Loucy (cell line): Measurements from ENCODE around the gene CALCB.

Experiments
- H2AFZ ChIP-seq: fragments of 200-600 bp; sonication (generic); 2 replicates; pipeline ENCODE4 v1.6.0; 2016; ENCODE audit warnings: antibody characterized with exemption, mild to moderate bottlenecking, low read length, moderate library complexity
- H3F3A ChIP-seq: fragments of 200-600 bp; 2 replicates; pipeline ENCODE4 v1.6.0; 2016; ENCODE audit warnings: antibody characterized with exemption, low read depth, mild to moderate bottlenecking
- H3K27me3 ChIP-seq: fragments of 200-600 bp; sonication (generic); 2 replicates; pipeline ENCODE4 v1.6.1; 2014; ENCODE audit warnings: low read length, mild to moderate bottlenecking; ENCODE audit not compliant: insufficient read depth, poor library complexity, severe bottlenecking
- H3K36me3 ChIP-seq: fragments of 200-600 bp; sonication (generic); 2 replicates; pipeline ENCODE4 v1.6.1; 2016; ENCODE audit warnings: low read length; ENCODE audit not compliant: insufficient read depth
- H3K4me1 ChIP-seq: fragments of 200-600 bp; sonication (generic); 2 replicates; pipeline ENCODE4 v1.5.1; 2014; ENCODE audit warnings: low read length, mild to moderate bottlenecking; ENCODE audit not compliant: insufficient read depth, poor library complexity, severe bottlenecking
- H3K4me2 ChIP-seq: fragments of 200-600 bp; sonication (generic); 2 replicates; pipeline ENCODE4 v1.6.0; 2014; ENCODE audit warnings: antibody characterized with exemption, low read length, low read depth, mild to moderate bottlenecking; ENCODE audit not compliant: poor library complexity, severe bottlenecking
- H3K4me3 ChIP-seq: fragments of 200-600 bp; sonication (generic); 2 replicates; pipeline ENCODE4 v1.5.1; 2014; ENCODE audit warnings: low read length, mild to moderate bottlenecking, mixed read lengths; ENCODE audit not compliant: poor library complexity, severe bottlenecking
- H3K79me2 ChIP-seq: fragments of 200-600 bp; sonication (generic); 2 replicates; pipeline ENCODE4 v1.6.1; 2014; ENCODE audit warnings: low read length; ENCODE audit not compliant: insufficient read depth
- H3K9ac ChIP-seq: fragments of 200-600 bp; sonication (generic); 2 replicates; pipeline ENCODE4 v1.6.0; 2014; ENCODE audit warnings: mild to moderate bottlenecking, low read depth, low read length, moderate library complexity; ENCODE audit not compliant: poor library complexity, severe bottlenecking
- H3K9me2 ChIP-seq: fragments of 200-600 bp; sonication (generic); replicated peaks from 2 replicates; pipeline ENCODE4 v1.6.1; 2016; ENCODE audit warnings: low read depth, low read length, mixed read lengths
- H3K9me3 ChIP-seq: fragments of 200-600 bp; sonication (generic); 2 replicates; pipeline ENCODE4 v1.6.1; 2014; ENCODE audit warnings: mild to moderate bottlenecking, antibody characterized with exemption, low read length, low read depth; ENCODE audit not compliant: insufficient read depth
- H4K20me1 ChIP-seq: fragments of 200-600 bp; sonication (generic); 2 replicates; pipeline ENCODE4 v1.6.0; 2014; ENCODE audit warnings: antibody characterized with exemption, low read length, mild to moderate bottlenecking; ENCODE audit not compliant: insufficient read depth, poor library complexity, severe bottlenecking
- EZH2phosphoT487 ChIP-seq: fragments of 200-600 bp; IDR thresholded peaks from 2 replicates; pipeline ENCODE4 v1.6.1; 2018; ENCODE audit warnings: antibody characterized with exemption, mild to moderate bottlenecking, moderate library complexity, borderline replicate concordance
- TF ChIP-seq, protein P1 (sequence below): fragments of 200-600 bp; sonication (generic); conservative IDR thresholded peaks from 2 replicates; pipeline ENCODE4 v1.5.1; 2014; ENCODE audit warnings: mild to moderate bottlenecking, antibody characterized with exemption, low read length

Gene CALCB

DNA sequence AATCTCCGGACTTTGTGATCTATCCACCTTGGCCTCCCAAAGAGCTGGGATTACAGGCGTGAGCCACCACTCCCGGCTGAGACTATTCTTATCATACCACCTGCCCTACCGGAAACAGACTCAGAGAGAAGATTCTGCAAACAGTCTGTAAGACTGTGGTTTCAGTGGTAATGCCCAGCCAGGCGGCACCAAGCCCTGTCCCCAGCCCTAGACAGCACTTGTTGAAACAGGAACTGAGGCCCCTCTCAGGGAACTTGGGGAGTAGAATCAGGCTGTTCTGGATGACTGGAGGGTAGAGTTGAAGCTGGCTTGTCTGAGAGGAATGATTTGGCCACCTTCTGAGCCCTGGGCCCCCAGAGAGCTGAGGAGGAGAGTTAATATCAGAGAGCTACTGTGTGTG, 40.0 kb downstream of the CALCB start:
- no peaks in the 10 kb centered on the region for H3F3A ChIP-seq
- H3K4me3 ChIP-seq = peak overlapping the region; percentile 50
- peaks cover 50% of the 10 kb centered on the region for H3K4me1 ChIP-seq
- H3K4me2 ChIP-seq = peak overlapping the region; percentile 68
- peak overlapping the region; percentile 54 for H3K9ac ChIP-seq
- H2AFZ ChIP-seq = no peak overlapping the region
- H3K9me2 ChIP-seq = no peaks in the 10 kb centered on the region
- TF ChIP-seq EZH2phosphoT487 = no peak
- TF ChIP-seq, protein P1, sequence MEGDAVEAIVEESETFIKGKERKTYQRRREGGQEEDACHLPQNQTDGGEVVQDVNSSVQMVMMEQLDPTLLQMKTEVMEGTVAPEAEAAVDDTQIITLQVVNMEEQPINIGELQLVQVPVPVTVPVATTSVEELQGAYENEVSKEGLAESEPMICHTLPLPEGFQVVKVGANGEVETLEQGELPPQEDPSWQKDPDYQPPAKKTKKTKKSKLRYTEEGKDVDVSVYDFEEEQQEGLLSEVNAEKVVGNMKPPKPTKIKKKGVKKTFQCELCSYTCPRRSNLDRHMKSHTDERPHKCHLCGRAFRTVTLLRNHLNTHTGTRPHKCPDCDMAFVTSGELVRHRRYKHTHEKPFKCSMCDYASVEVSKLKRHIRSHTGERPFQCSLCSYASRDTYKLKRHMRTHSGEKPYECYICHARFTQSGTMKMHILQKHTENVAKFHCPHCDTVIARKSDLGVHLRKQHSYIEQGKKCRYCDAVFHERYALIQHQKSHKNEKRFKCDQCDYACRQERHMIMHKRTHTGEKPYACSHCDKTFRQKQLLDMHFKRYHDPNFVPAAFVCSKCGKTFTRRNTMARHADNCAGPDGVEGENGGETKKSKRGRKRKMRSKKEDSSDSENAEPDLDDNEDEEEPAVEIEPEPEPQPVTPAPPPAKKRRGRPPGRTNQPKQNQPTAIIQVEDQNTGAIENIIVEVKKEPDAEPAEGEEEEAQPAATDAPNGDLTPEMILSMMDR = no peak
- H3K36me3 ChIP-seq = no peaks in the 10 kb centered on the region
- no peaks in the 10 kb centered on the region for H3K27me3 ChIP-seq
- no peaks in the 10 kb centered on the region for H3K79me2 ChIP-seq
- H3K9me3 ChIP-seq = no peaks in the 10 kb centered on the region
- no peaks in the 10 kb centered on the region for H4K20me1 ChIP-seq

DNA sequence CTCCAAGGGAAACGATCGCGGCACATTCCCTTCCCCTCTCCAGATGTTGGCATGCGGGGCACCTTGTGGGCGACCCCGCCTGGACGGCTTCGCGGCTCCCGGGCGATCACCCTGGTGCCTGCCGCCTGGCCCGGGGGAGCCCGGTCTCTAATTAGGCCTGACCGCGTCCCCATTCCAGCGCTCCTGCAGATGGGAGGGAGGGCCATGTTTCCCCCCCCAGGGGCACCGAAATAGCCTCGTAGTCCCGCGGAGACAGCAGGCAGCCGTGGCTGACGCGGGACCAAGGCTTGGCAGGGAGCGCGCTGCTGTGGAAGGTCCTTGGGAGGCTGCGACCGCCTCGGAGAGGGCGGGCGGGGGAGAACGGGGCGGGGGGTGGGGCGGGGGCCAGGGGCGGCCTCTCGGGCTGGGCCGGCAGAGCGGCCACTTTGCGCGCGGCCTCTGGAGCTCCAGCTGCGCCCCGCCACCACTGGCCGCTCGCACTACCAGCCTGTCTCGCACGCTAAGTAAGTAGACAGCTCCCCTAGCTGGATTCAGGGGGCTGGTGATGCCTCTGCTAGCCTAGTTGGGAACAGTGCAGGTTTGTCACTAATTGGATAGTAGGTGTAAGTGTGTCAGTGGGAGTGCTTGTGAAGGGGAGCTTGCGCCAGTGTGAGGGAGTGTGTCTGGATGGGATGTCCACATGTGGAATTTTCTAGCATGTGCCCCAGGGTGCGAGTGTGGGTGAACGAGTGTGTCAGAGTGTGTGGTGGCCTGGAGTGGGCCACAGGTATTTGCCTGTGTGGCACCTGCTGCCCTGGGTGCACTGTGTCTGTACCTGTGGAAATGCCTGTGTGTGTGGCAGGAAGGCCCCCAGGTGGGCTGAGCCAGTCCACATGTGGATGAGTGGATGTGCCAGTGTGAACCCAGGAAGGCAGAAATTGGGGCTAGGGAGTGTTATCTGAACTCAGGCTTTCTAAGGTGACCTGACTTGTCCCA, 41.4 kb downstream of the CALCB start, which contains the start of gene INSC:
Gene INSC (plus strand): TSS at position 423 of the 975 bp plus-strand sequence. CDS start 34,252 bp downstream, outside the sequence.
- Histone ChIP-seq H3K9ac (peak within 1 kb of the TSS; percentile 54), H2AFZ (no peak within 1 kb of the TSS), H3K9me2 (no peaks in the 10 kb centered on the region)

DNA sequence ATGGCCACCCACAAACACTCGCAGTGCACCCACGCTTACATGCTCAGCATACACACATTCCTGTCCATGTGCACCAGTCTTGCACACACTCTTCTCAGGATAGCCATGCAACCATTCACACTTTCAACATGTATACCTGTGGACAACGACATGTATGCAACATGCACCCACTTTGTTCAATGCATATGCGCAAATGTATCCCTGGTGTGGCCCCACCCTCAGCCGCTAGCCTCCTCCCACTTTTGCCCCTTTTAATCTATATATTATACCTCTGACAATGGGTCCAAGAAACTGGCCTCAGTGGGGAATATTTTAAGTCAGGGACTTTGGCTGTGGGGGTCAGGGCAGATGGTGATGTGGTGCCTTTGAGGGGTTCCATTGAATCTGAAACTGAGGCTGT, 42.3 kb downstream of the CALCB start:
- TF ChIP-seq, protein P1 = no peak
- TF ChIP-seq EZH2phosphoT487 = no peak
- Histone ChIP-seq H3K9me3 (no peaks in the 10 kb centered on the region), H3K36me3 (no peaks in the 10 kb centered on the region), H4K20me1 (no peaks in the 10 kb centered on the region), H3K9ac (no peak overlapping the region), H3K79me2 (no peaks in the 10 kb centered on the region), H3F3A (no peaks in the 10 kb centered on the region), H3K27me3 (no peaks in the 10 kb centered on the region), H3K4me3 (no peak overlapping the region), H3K4me1 (peaks cover 49% of the 10 kb centered on the region), H3K4me2 (no peak overlapping the region), H3K9me2 (no peaks in the 10 kb centered on the region), H2AFZ (no peak overlapping the region)

More for the DNA sequence above, 41.4 kb downstream of the CALCB start, which contains the start of gene INSC:
- Histone ChIP-seq H3K4me3 (peak within 1 kb of the TSS; percentile 50), H3K79me2 (no peaks in the 10 kb centered on the region), H3K27me3 (no peaks in the 10 kb centered on the region), H3K9me3 (no peaks in the 10 kb centered on the region), H3K36me3 (no peaks in the 10 kb centered on the region), H3K4me2 (peak within 1 kb of the TSS; percentile 68), H4K20me1 (no peaks in the 10 kb centered on the region), H3F3A (no peaks in the 10 kb centered on the region), H3K4me1 (peaks cover 55% of the 10 kb centered on the region)
- TF ChIP-seq, protein P1 = no peak
- TF ChIP-seq EZH2phosphoT487 = no peak
